OCI-M2 (cell line): ENCODE results near the gene CEACAM19.
"Not testable (repeated sequence)": the region's sequence is repeated elsewhere in the genome, so short reads cannot be mapped to it uniquely, and the experiment has no call there.

Experiments
- DNase-seq: peaks from one replicate; lab custom pipeline; 2025; ENCODE audit not compliant: unreplicated experiment; lab: John Stamatoyannopoulos, UW

CEACAM19 gene

GRCh38 chr19:44673510-44673909 lies 2.2 kb downstream of the CEACAM19 start:
- DNase-seq: no peak

- DNase-seq: no peak
Measured at GRCh38 chr19:44675521-44675920, 4.2 kb downstream of the CEACAM19 start.

- DNase-seq: no peak
Measured at GRCh38 chr19:44677019-44677811, 5.9 kb downstream of the CEACAM19 start.

GRCh38 chr19:44680536-44680935 lies 9.3 kb downstream of the CEACAM19 start:
- DNase-seq: no peak

- DNase-seq: no peak
Measured at GRCh38 chr19:44681992-44682790, 10.9 kb downstream of the CEACAM19 start.

GRCh38 chr19:44682807-44683206 lies 11.5 kb downstream of the CEACAM19 start:
- no peak for DNase-seq

GRCh38 chr19:44683434-44684210 lies 12.3 kb downstream of the CEACAM19 start:
- no peak for DNase-seq

GRCh38 chr19:44684396-44684795 lies 13.1 kb downstream of the CEACAM19 start:
- DNase-seq: not testable (repeated sequence)

- DNase-seq: no peak
Measured at GRCh38 chr19:44684892-44685863, 13.9 kb downstream of the CEACAM19 start.

GRCh38 chr19:44685877-44686276 lies 14.6 kb downstream of the CEACAM19 start:
- no peak for DNase-seq

GRCh38 chr19:44686896-44687295 lies 15.6 kb downstream of the CEACAM19 start:
- no peak for DNase-seq

GRCh38 chr19:44687888-44688287 lies 16.6 kb downstream of the CEACAM19 start:
- no peak for DNase-seq

- DNase-seq: no peak
Measured at GRCh38 chr19:44689290-44690130, 18.2 kb downstream of the CEACAM19 start.

- DNase-seq: no peak
Measured at GRCh38 chr19:44690131-44690440, 18.8 kb downstream of the CEACAM19 start.

GRCh38 chr19:44692379-44692721 lies 21.1 kb downstream of the CEACAM19 start:
- DNase-seq: no peak

- no peak for DNase-seq
Measured at GRCh38 chr19:44694184-44694579, 22.9 kb downstream of the CEACAM19 start.

- DNase-seq: no peak
Measured at GRCh38 chr19:44696939-44697669, 25.8 kb downstream of the CEACAM19 start.

- no peak for DNase-seq
Measured at GRCh38 chr19:44697670-44698034, 26.4 kb downstream of the CEACAM19 start.
